Amniotic stem cell (primary cell): ENCODE data around the gene CLEC20A.

ENCODE experiments used
- DNase-seq: peaks from one replicate; lab custom pipeline; 2025; lab: John Stamatoyannopoulos, UW

Gene CLEC20A

GRCh38 chr1:178472531-178472930 is 24.2 kb downstream of the CLEC20A start:
- DNase-seq = no peak

GRCh38 chr1:178470411-178470960 is 26.3 kb downstream of the CLEC20A start:
- DNase-seq = no peak

- DNase-seq = no peak
Observed at GRCh38 chr1:178467837-178468236, 28.9 kb downstream of the CLEC20A start.

GRCh38 chr1:178465011-178465410 is 31.8 kb downstream of the CLEC20A start:
- no peak for DNase-seq

GRCh38 chr1:178464566-178464965 is 32.2 kb downstream of the CLEC20A start:
- DNase-seq = no peak

DNA sequence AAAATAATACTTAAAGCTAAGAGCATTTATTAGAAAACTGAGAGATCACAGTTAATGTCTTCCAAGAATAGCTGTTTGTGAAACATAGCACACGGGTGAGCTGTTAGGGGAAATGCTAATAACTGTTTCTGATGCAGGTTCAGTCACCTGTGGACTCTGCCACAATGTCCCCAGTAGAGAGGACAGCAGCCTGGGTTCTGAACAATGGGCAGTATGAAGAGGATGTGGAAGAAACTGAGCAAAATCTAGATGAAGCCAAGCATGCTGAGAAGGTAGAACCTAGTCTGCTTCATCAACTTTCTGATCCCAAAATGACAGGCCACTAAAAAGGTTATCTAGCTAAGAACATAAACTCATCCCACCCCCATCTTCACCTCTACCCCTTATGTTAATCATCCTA is 32.6 kb downstream of the CLEC20A start:
- no peak for DNase-seq

DNA sequence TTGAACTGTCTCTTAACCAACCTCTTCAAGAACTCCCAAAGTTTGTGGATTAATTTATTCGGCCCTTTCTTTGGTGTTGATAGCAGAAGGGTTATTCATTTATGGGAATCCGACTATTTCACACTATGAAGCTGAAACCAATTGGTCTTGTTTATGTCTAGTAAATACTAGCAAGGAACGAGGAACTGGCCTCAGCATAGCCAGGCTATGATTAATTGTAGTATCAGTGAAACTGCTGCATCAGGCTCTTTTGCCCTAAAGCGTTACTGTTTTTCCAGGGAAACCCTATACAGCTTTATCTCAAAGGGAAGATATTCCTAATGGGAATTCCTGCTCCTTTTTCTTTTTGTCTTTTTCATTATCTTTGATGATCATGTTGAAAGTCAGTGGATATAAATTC is 35.1 kb downstream of the CLEC20A start:
- DNase-seq = no peak

DNA sequence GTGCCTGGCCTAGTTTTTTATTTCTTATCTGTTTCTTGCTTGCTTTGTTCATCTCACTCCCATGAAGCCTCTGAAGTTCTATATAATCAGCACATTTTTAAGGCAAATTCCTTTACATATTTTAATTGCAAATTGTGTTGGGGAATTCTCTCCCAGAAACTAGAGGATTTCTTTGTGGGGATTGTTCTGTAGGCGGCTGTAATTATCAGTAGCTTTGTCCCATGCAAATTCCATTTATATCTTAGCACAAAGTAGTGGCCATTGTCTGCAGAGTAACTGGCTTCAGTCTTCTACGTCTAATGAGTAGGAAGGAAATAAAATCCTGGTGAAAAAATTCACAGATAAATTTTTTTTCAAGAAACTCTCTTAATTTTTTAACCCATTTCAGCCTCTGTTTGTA is 35.7 kb downstream of the CLEC20A start:
- no peak for DNase-seq

DNA sequence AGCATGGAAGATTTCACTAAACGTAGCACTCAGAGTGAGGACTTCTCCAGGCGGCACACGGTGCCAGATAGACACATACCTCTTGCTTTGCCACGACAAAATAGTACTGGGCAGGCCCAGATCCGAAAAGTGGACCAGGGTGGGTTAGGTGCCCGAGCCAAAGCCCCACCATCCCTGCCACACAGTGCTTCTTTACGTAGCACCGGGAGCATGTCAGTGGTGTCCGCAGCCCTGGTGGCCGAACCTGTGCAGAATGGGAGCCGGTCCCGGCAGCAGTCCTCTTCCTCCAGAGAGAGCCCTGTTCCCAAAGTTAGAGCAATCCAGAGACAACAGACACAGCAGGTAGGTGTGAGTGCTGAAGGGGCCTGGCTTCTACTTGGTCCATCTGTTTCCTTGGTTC is 38.6 kb downstream of the CLEC20A start:
- DNase-seq = no peak

DNA sequence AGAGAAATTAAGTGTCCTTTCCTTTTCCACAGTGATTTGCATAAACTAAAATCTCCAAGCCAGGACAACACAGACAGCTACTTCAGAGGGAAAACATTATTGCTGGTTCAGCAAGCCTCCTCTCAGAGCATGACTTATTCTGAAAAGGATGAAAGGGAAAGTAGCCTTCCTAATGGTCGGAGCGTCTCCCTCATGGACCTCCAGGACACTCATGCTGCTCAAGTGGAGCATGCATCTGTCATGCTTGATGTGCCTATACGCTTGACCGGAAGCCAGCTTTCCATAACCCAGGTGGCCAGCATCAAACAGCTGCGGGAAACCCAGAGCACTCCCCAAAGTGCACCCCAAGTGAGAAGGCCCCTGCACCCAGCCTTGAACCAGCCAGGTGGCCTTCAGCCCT is 39.1 kb downstream of the CLEC20A start:
- DNase-seq = no peak

- no peak for DNase-seq
Observed at GRCh38 chr1:178456472-178456871, 40.3 kb downstream of the CLEC20A start.

DNA sequence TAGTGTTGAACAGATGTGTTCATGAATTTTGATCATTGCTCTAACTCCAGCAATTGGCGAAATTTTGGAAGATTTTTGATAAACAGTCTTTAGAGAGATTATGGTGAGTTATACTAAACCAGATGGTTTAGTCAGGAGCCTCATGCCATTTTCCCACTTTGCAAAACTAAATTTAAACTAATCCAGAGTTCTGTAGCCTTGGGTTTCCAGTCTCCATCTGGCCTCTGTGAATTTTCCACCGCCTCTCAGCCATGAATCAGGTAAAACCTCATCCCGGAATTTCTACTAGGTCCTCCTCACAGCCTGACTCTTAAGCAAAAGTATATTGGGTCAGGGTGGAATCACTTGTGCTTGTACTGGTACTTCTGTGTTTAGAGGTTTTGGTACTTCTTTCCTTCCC is 44.8 kb downstream of the CLEC20A start:
- DNase-seq = no peak

DNA sequence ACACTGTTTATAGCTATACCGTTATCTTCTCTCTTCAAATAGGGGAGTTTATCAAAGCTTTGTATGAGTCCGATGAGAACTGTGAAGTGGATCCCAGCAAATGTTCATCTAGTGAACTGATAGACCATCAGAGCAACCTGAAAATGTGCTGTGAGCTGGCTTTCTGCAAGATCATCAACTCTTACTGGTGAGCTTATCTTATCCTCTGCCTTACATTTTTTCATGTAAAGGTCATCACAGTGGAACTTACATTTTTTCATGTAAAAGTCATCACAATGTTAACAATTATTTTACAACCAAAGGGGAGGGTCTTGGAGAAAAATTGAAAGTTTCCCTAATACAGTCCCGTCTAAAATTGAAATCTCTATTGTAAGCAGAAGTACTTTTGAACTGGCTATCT is 45.2 kb downstream of the CLEC20A start:
- DNase-seq = no peak

DNA sequence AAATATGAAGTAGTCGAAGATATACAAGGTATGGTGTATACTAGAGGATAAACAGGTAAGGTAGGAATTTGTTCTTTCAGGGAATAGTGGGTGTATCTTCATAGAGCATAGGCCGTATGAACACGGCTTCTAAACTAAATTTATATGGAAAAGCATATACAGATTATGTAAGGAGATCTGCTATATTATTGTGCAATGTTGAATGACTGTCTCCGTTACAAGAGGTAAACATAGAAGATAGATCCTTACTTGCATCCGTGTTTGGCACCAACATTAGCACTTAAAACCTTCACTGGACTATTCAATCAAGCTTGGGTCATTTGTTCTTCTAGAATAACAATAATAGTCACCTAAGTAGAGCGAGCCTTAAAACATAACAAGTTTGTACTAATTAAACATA is 45.9 kb downstream of the CLEC20A start:
- no peak for DNase-seq

DNA sequence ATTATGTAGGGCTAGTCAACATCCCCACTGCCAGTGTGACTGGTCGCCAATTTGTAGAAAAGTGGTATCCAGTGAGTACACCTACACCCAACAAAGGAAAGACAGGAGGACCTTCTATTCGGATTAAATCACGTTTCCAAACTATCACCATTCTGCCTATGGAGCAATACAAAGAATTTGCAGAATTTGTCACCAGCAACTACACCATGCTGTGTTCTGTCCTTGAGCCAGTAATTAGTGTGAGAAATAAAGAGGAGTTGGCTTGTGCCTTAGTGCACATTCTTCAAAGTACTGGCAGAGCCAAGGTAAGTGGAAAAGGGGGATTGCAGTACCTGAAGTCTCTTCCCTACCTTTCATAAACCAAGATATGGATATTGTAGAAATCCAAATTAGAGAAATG is 53.8 kb downstream of the CLEC20A start:
- DNase-seq = no peak

GRCh38 chr1:178438432-178438831 is 58.3 kb downstream of the CLEC20A start:
- no peak for DNase-seq

- DNase-seq = no peak
Observed at GRCh38 chr1:178436899-178437298, 59.9 kb downstream of the CLEC20A start.

GRCh38 chr1:178434899-178435435 is 61.8 kb downstream of the CLEC20A start:
- no peak for DNase-seq

DNA sequence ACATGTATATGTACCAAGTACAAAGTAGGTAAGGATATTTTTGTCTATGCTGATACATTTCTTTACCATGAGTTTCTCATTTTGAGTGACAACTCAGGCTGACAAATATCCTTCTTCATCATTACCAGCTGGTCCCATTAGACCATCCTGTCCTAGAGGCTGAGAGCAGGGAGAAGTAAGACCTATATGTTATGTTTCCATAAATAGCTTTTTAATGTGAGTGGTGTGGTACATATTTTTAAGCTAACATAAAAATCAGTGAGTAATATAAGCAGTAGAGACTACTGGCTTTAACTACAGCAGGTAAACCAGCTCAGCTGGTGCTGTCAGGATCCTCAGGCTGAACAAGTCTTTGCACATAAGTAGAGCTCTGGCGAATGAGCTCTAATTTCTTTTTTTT is 62.4 kb downstream of the CLEC20A start:
- no peak for DNase-seq
